HG03135 (cell line): ENCODE measurements around the gene MCC.

Experiments used
- ATAC-seq: cut with Tn5 transposase; IDR thresholded peaks from one replicate; pipeline ENCODE4 v1.9.1; 2021; ENCODE audit warnings: mild to moderate bottlenecking, moderate library complexity; ENCODE audit not compliant: unreplicated experiment

Gene MCC

GRCh38 chr5:113124265-113124664 is 364.0 kb downstream of the MCC start:
- no peak for ATAC-seq

- no peak for ATAC-seq
These were observed 364.6 kb downstream of the MCC start for GRCh38 chr5:113123618-113124017.

GRCh38 chr5:113122053-113122452 is 366.2 kb downstream of the MCC start:
- ATAC-seq: no peak

DNA sequence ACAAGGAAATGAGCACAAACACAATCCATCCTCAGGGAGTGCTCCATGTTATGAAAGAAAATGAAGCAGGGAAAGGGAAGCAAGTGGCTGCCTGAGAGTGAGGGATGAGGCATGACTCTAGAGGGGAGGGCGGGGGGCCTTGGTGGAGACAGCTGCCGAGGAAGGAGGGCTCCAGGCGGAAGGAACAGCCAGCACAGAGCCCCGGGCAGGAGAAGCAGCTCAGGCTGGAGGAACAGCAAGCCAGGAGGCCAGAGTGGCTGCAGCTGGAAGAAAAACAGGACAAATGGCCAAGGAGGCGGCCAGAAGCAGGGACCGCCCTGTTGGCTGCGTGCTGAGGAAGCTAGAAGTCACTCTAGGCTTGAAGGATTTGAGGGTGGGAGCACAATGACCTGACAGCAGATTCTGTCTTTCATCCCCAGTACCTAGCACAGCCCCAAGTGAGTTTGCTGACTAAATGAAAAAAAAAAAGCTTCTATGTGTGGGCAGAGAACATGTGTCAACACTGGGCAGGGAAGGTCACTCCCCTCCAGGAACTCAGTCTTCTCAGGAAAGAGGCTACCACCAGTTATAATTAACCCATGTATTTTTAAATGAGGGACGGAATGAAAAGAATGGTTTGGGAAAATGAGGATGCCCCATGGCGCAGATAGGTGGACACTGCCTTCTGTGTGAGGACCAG is 368.9 kb downstream of the MCC start:
- ATAC-seq: no peak

- no peak for ATAC-seq
These were observed 369.5 kb downstream of the MCC start for GRCh38 chr5:113118765-113119164.

DNA sequence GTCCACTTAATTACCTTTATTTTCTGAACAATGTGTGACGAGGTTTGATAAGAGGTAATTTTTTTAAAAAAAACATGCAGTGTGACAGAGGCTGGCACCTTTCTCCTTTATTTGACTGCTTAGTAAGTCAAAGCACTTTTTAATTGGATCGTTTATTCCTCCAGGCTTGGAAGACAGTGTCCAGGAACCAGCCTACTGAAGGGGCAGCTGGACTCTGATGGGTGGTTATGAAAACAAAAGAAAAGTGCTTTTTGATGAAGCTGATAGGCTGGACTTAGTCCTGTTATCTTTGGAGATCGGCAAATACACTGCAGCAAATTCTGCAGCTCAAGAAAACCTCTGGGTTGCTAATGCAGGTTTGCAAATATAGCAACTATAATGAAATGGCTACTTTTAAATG is 370.0 kb downstream of the MCC start:
- no peak for ATAC-seq

- no peak for ATAC-seq
These were observed 370.6 kb downstream of the MCC start for GRCh38 chr5:113117543-113118115.

DNA sequence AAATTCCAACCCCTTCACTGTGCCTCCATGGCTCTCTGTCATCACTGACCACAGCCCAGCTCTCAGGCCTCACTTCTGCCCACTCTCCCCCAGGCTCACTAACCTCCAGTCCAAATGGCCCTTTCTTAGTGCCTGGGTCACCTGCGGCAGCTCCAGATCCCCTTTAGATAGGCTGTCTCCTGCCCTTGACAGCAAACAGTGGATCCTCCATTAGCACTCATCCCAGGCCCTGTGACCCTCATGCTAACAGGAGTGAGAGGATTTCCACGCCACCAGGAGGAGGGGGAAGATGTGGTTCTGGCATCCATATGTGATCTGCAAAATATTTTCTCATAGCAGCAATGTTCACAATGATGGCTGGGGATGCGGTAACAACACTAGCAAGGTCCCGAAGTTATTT is 372.3 kb downstream of the MCC start:
- ATAC-seq: no peak

GRCh38 chr5:113115061-113115460 is 373.2 kb downstream of the MCC start:
- ATAC-seq: no peak

GRCh38 chr5:113114559-113114958 is 373.7 kb downstream of the MCC start:
- no peak for ATAC-seq

DNA sequence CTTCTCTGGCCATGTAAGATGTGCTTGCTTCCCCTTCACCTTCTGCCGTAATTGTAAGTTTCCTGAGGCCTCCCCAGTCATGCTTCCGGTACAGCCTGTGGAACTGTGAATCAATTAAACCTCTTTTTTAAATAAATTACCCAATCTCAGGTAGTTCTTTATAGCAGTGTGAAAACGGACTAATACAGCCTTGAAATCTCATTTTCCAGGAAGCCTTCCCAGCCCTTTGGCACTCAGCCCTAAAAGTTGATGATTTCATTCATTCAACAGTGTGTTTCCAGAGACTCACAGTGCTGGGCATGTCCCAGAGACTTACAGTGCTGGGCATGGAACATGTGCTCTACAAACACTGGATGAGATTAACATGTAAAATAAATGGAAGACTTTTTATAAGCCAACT is 375.8 kb downstream of the MCC start:
- ATAC-seq: no peak

GRCh38 chr5:113110117-113110516 is 378.1 kb downstream of the MCC start:
- ATAC-seq: no peak

GRCh38 chr5:113109344-113109743 is 378.9 kb downstream of the MCC start:
- no peak for ATAC-seq

DNA sequence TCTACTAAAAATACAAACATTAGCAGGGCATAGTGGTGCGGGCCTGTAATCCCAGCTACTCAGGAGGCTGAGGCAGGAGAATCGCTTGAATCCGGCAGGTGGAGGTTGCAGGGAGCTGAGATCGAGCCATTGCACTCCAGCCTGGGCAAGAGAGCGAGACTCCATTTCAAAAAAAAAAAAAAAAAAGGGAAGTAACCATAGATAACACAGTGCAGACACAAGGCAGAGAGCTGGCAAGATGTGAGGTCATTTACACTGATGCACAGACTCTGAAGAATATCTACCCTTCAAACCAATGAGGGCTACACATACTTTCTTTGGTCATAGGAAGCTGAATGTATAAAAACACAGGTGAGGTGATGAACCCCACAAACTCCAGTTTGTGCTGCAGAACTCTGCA is 379.8 kb downstream of the MCC start:
- ATAC-seq: no peak

- ATAC-seq: no peak
These were observed 381.4 kb downstream of the MCC start for GRCh38 chr5:113106821-113107220.

DNA sequence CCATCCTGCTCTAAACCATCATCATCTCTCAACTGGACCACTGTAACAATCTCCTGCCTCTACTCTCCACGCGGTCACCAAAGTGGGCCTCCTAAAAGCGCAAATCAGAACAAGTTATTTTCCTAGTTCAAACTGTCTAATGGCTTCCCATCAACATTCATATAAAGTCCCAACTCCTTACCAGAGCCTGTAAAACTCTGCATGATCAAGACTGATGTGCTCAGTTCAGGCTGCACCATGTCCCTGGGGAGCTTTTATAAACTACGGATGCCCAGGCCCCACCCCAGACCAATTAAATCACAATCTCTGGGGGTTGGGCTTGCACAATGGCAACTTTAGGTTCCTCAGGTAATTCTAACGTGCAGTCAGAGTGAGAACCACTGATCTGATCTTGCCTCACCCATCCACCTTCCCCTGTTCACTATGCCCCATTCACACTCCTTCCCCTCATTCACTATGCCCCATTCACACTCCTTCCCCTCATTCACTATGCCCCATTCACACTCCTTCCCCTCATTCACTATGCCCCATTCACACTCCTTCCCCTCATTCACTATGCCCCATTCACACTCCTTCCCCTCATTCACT is 382.5 kb downstream of the MCC start:
- no peak for ATAC-seq

GRCh38 chr5:113103330-113103729 is 384.9 kb downstream of the MCC start:
- no peak for ATAC-seq

DNA sequence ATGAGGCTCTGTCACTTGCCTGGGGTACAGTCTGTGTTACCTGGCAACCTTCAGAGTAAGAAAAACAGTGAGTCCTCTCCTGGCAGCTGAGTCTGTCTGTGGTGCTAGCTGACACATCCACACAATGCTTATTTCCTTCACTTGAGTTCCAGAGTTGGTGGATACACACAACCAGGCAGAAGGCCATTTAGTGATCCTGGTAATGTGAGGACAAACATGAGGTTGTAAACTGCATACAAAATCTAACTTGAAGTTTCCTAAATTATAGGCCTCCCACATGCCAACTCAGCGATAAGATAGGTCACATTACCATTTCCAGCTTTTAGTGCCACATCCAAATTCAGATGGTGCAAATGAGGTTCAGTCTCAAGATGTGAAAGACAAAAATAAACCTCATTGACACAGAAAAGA is 386.1 kb downstream of the MCC start:
- no peak for ATAC-seq

DNA sequence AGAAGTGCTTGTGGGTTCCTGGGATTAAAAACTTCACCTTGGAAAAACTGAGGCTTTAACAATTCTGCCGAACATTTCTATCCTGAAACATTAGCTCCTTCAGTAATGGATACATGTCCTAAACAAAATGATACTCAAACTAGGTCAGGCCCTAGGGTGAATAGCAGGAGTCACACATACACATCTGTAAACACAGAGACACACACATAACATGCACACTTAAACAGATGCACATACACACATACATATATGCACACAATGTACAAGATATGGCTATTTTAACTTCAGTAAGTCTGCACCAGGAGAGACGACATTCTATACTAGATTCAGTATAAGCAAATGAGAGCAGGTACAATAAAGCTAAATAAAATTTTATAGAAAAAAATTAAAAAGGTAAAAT is 387.3 kb downstream of the MCC start:
- ATAC-seq: no peak

DNA sequence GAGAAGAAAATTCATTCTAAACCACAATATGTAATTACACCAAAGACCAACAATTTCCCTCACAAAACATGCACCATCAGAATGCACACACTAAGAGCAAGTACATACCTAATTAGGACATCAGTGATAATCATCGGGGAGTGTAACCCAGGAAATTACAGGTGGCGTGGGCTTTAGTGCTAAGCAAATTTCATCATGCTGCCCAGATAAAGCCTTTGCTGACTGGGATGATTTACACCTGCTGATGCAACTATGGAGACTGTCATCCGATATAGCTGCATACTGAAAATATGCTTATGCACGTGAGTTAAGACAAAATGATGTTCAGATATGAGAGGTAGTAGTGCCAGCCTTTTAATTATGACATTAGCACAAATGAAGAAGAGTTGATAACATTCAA is 388.4 kb downstream of the MCC start:
- no peak for ATAC-seq

GRCh38 chr5:113098378-113098777 is 389.9 kb downstream of the MCC start:
- no peak for ATAC-seq

- no peak for ATAC-seq
These were observed 392.4 kb downstream of the MCC start for GRCh38 chr5:113095831-113096230.

- no peak for ATAC-seq
These were observed 394.7 kb downstream of the MCC start for GRCh38 chr5:113093558-113093957.
